NCI-H187 (cell line): ENCODE results near the gene PRKN.

ENCODE experiments used
- DNase-seq, 2 experiments: peaks; one replicate each; lab custom pipeline; 2025; lab: John Stamatoyannopoulos, UW

Gene PRKN

GRCh38 chr6:161303628-161304340, 1423.8 kb downstream of the PRKN start:
- DNase-seq = no peak

GRCh38 chr6:161302949-161303348, 1424.6 kb downstream of the PRKN start:
- DNase-seq = no peak

GRCh38 chr6:161301338-161301737, 1426.2 kb downstream of the PRKN start:
- DNase-seq = no peak

GRCh38 chr6:161300823-161301222, 1426.7 kb downstream of the PRKN start:
- no peak for DNase-seq

GRCh38 chr6:161299726-161300125, 1427.8 kb downstream of the PRKN start:
- no peak for DNase-seq
